Thyroid gland (tissue), 4 donors: ENCODE results near the gene SETMAR. TPM values are rescaled to one million over a fixed set of nuclear protein-coding genes. Genes with fewer than 3 reads are reported as not detected.

Source experiments
- DNase-seq, 2 donors: peaks; one replicate each; pipeline ENCODE4 v3.0.0-alpha.2; 2019
- H3K27ac ChIP-seq, 3 donors: fragments of 200-600 bp; sonication (generic); 1 replicate in 2 of 3; 2 replicates in 1 of 3; pipeline ENCODE4 v1.5.1; 2016 to 2019; ENCODE audit warnings: mild to moderate bottlenecking in 1 of 3, moderate library complexity in 1 of 3
- H3K27me3 ChIP-seq: fragments of 200-600 bp; sonication (generic); one replicate; pipeline ENCODE4 v1.5.1; 2019
- H3K36me3 ChIP-seq, 2 donors: fragments of 200-600 bp; sonication (generic); one replicate each; pipeline ENCODE4 v1.5.1; 2016 to 2019
- H3K4me1 ChIP-seq, 2 donors: fragments of 200-600 bp; sonication (generic); one replicate each; pipeline ENCODE4 v1.5.1; 2017 to 2019
- H3K4me3 ChIP-seq, 3 donors: fragments of 200-600 bp; sonication (generic); replicated peaks in 1 of 3; 1 replicate in 2 of 3; 2 replicates in 1 of 3; pipeline ENCODE4 v1.5.1; 2016; ENCODE audit warnings: mild to moderate bottlenecking in 1 of 3
- H3K9me3 ChIP-seq: fragments of 200-600 bp; sonication (generic); one replicate; pipeline ENCODE4 v1.5.1; 2017
- CTCF ChIP-seq, 6 experiments: fragments of 200-600 bp in 3 of 6; fragments of 450-650 bp in 3 of 6; sonication (generic) in 3 of 6; IDR thresholded peaks; one replicate each; pipeline ENCODE4 v1.5.1; 2016 to 2019; ENCODE audit warnings: antibody characterized with exemption in 6 of 6, mild to moderate bottlenecking in 2 of 6, inconsistent platforms in 1 of 6, moderate library complexity in 1 of 6
- POLR2A ChIP-seq, 2 donors: fragments of 450-650 bp; IDR thresholded peaks; one replicate each; pipeline ENCODE4 v1.6.1; 2017; ENCODE audit warnings: antibody characterized with exemption in 2 of 2, mild to moderate bottlenecking in 2 of 2, moderate library complexity in 1 of 2
- WGBS, 2 donors: methylation state at CpG; one replicate each; pipeline ENCODE4 v1.1.5; 2017; 5-methylcytosine and 5-hydroxymethylcytosine counted together
- intact Hi-C: fragments of 100-400 bp; cut with DNase I; formaldehyde crosslinking; loops from one replicate; pipeline ENCODE4 v1.15.1; 2023
- total RNA-seq, 4 donors: library from RNA; depleted of rRNA; stranded (reverse); fragments of >200 nt; gene quantifications; one replicate each; pipeline ENCODE4 v1.2.3, GENCODE V29; 2016

Gene SETMAR
- total RNA-seq, 4 donors from 2014 or later: 33.4 to 36.7 (median 36.2) TPM

- Histone ChIP-seq H3K4me1 (no peaks in the 10 kb centered on the region), H3K9me3 (no peaks in the 10 kb centered on the region), H3K36me3 (no peaks in the 10 kb centered on the region), H3K4me3 (no peak overlapping the region), H3K27me3 (no peaks in the 10 kb centered on the region), H3K27ac (no peak overlapping the region)
- intact Hi-C loops: no loop called here
- no peak for TF ChIP-seq POLR2A (IDR thresholded peaks at IDR 0.05)
- no peak for TF ChIP-seq CTCF (IDR thresholded peaks at IDR 0.05)
- DNase-seq: no peak
- WGBS, 2 donors: 89 to 98% methylated on average over 3 of the region's 3 CpGs
These were observed 29.8 kb downstream of the SETMAR start for GRCh38 chr3:4332991-4333390.

GRCh38 chr3:4334548-4334947, 31.4 kb downstream of the SETMAR start:
- Histone ChIP-seq H3K9me3 (no peaks in the 10 kb centered on the region), H3K4me1 (no peaks in the 10 kb centered on the region), H3K4me3 (no peak overlapping the region), H3K27me3 (no peaks in the 10 kb centered on the region), H3K27ac (no peak overlapping the region), H3K36me3 (no peaks in the 10 kb centered on the region)
- 48 to 56% methylated on average over 1 of the region's 1 CpG for WGBS, 2 donors
- intact Hi-C loops: no loop called here
- DNase-seq: no peak
- no peak for TF ChIP-seq CTCF (IDR thresholded peaks at IDR 0.05)
- TF ChIP-seq POLR2A (IDR thresholded peaks at IDR 0.05): no peak

GRCh38 chr3:4335840-4336562, 32.8 kb downstream of the SETMAR start:
- DNase-seq: no peak
- WGBS, 2 donors: 67% methylated on average over 5 of the region's 5 CpGs
- Histone ChIP-seq H3K4me1 (peaks cover 0 to 9% of the 10 kb centered on the region in 2 donors), H3K36me3 (no peaks in the 10 kb centered on the region), H3K9me3 (no peaks in the 10 kb centered on the region), H3K27ac (no peak overlapping the region), H3K27me3 (no peaks in the 10 kb centered on the region), H3K4me3 (no peak overlapping the region)
- intact Hi-C loops: no loop called here
- TF ChIP-seq POLR2A (IDR thresholded peaks at IDR 0.05) (no peak), CTCF (IDR thresholded peaks at IDR 0.05) (no peak)

GRCh38 chr3:4336850-4337546, 33.8 kb downstream of the SETMAR start:
- intact Hi-C loops: no loop called here
- WGBS, 2 donors: 59 to 68% methylated on average over 3 of the region's 3 CpGs

More at GRCh38 chr3:4336850-4337546, 33.8 kb downstream of the SETMAR start:
- peaks cover 0 to 10% of the 10 kb centered on the region in 2 donors for H3K4me1 ChIP-seq
- H3K27ac ChIP-seq: no peak overlapping the region
- H3K9me3 ChIP-seq: no peaks in the 10 kb centered on the region
- no peaks in the 10 kb centered on the region for H3K36me3 ChIP-seq
- no peaks in the 10 kb centered on the region for H3K27me3 ChIP-seq
- TF ChIP-seq CTCF (IDR thresholded peaks at IDR 0.05) (no peak), POLR2A (IDR thresholded peaks at IDR 0.05) (no peak)
- no peak overlapping the region for H3K4me3 ChIP-seq
- DNase-seq: no peak
